K562 (cell line): Measurements from ENCODE around the gene EIF4G1. TPM values are rescaled to one million over a fixed set of nuclear protein-coding genes. Genes with fewer than 3 reads are reported as not detected.

ENCODE experiments used
- ATAC-seq: fragments of 200-7000 bp; cut with Tn5 transposase; 3 replicates; pipeline ENCODE4 v1.9.1; 2020; ENCODE audit warnings: moderate library complexity
- BruUV-seq: library from RNA; stranded (reverse); fragments of 400-500 nt; replicated peaks from 2 replicates; lab custom pipeline; 2021; lab: Mats Ljungman, UMichigan
- CTCF ChIA-PET: fragments of 300-600 bp; formaldehyde crosslinking; extraction: SDS; loops from one replicate; lab custom pipeline; 2021; ENCODE audit warnings: low intra/inter-chr PET ratio; lab: Yijun Ruan, JAX
- POLR2A ChIA-PET: fragments of 300-600, 350-650 bp; sonication (Branson Sonifier 250); formaldehyde crosslinking; extraction: SDS; loops from one replicate; lab custom pipeline; 2021; ENCODE audit warnings: antibody characterized with exemption, inconsistent platforms; lab: Yijun Ruan, JAX
- DNase-seq, 4 experiments: peaks; one replicate each; pipeline versions ENCODE4 v3.0.0 to v3.0.0-alpha.2; 2011 to 2018; ENCODE audit warnings: low spot score in 3 of 4, mixed read lengths in 3 of 4; ENCODE audit errors: extremely low read depth in 1 of 4
- FAIRE-seq: peaks from 2 replicates; lab custom pipeline; 2011; peaks lifted over from hg19 to GRCh38; lab: Jason Lieb, UNC
- H2AFZ ChIP-seq: 2 replicates; pipeline ENCODE4 v1.6.0; 2011; ENCODE audit warnings: low read depth, low read length, control low read depth, inconsistent platforms
- H3K27ac ChIP-seq: fragments of 200-600 bp; 3 replicates; pipeline ENCODE4 v1.8.0; 2011; ENCODE audit warnings: low read depth, mild to moderate bottlenecking, control low read depth, inconsistent platforms, low read length, moderate library complexity, mixed read lengths; ENCODE audit errors: extremely low read depth
- H3K27me3 ChIP-seq, 2 experiments: fragments of 300-600 bp in 1 of 2; 2 replicates in 1 of 2; 3 replicates in 1 of 2; pipeline versions ENCODE4 v1.6.0 to v1.8.0; 2011; ENCODE audit warnings: inconsistent platforms in 2 of 2, low read length in 2 of 2, mild to moderate bottlenecking in 1 of 2, mixed read lengths in 1 of 2, moderate library complexity in 1 of 2; ENCODE audit not compliant: control insufficient read depth in 2 of 2, insufficient read depth in 2 of 2
- H3K36me3 ChIP-seq: fragments of 300-600 bp; 3 replicates; pipeline ENCODE4 v1.8.0; 2011; ENCODE audit warnings: mild to moderate bottlenecking, low read length, inconsistent platforms; ENCODE audit not compliant: control insufficient read depth, insufficient read depth
- H3K4me1 ChIP-seq, 2 experiments: fragments of 200-600 bp in 1 of 2; replicated peaks in 1 of 2; 2 replicates in 1 of 2; 3 replicates in 1 of 2; pipeline versions ENCODE4 v1.5.1 to v1.8.0; 2011; ENCODE audit warnings: inconsistent platforms in 2 of 2, low read length in 2 of 2, mild to moderate bottlenecking in 1 of 2, mixed read lengths in 1 of 2, moderate library complexity in 1 of 2; ENCODE audit not compliant: control insufficient read depth in 2 of 2, insufficient read depth in 2 of 2
- H3K4me2 ChIP-seq: 2 replicates; pipeline ENCODE4 v1.6.1; 2011; ENCODE audit warnings: low read length, control low read depth, inconsistent platforms, mixed read lengths; ENCODE audit not compliant: insufficient read depth
- H3K4me3 ChIP-seq: fragments of 200-600 bp; sonication (generic), shearing (Covaris generic); 2 replicates; pipeline ENCODE4 v1.5.1; 2016; ENCODE audit warnings: control low read depth, inconsistent platforms
- H3K79me2 ChIP-seq: fragments of 200-600 bp; 3 replicates; pipeline ENCODE4 v1.8.0; 2011; ENCODE audit warnings: low read length, inconsistent platforms; ENCODE audit not compliant: control insufficient read depth, insufficient read depth
- H3K9ac ChIP-seq, 2 experiments: 2 replicates each; pipeline versions ENCODE4 v1.6.0 to v1.6.1; 2011; ENCODE audit warnings: low read depth in 2 of 2, low read length in 2 of 2, control low read depth in 1 of 2, inconsistent platforms in 1 of 2, mild to moderate bottlenecking in 1 of 2, mixed read lengths in 1 of 2; ENCODE audit not compliant: insufficient read depth in 1 of 2
- H3K9me1 ChIP-seq: one replicate; pipeline ENCODE4 v1.6.0; 2011; ENCODE audit warnings: inconsistent platforms, mild to moderate bottlenecking, low read length, moderate library complexity; ENCODE audit not compliant: control insufficient read depth, insufficient read depth
- H3K9me3 ChIP-seq: replicated peaks from 2 replicates; pipeline ENCODE4 v1.5.1; 2011; ENCODE audit warnings: low read depth, low read length, inconsistent platforms; ENCODE audit not compliant: control insufficient read depth, insufficient read depth
- H4K20me1 ChIP-seq: replicated peaks from 2 replicates; pipeline ENCODE4 v1.6.1; 2011; ENCODE audit warnings: low read length, inconsistent platforms, mixed read lengths; ENCODE audit not compliant: control insufficient read depth, insufficient read depth
- BCL6 ChIP-seq: fragments of 250-450 bp; sonication (Bioruptor Pico); IDR thresholded peaks from 2 replicates; pipeline ENCODE4 v1.4.0; 2020
- BRD9 ChIP-seq: fragments of 450-650 bp; IDR thresholded peaks from 2 replicates; pipeline ENCODE4 v1.6.1; 2018; ENCODE audit warnings: low read depth; ENCODE audit not compliant: partially characterized antibody
- PHTF2 ChIP-seq: fragments of 250-450 bp; sonication (Bioruptor Pico); IDR thresholded peaks from 2 replicates; pipeline ENCODE4 v1.5.0; 2021; ENCODE audit warnings: mild to moderate bottlenecking
- RBM17 ChIP-seq: fragments of 200-400 bp; formaldehyde crosslinking; IDR thresholded peaks from 2 replicates; pipeline ENCODE4 v1.6.1; 2017; ENCODE audit warnings: low read depth, mild to moderate bottlenecking, low read length, borderline replicate concordance
- ZNF41 ChIP-seq: fragments of 250-450 bp; sonication (Bioruptor Pico); conservative IDR thresholded peaks from 2 replicates; pipeline ENCODE4 v1.4.0; 2020; ENCODE audit warnings: mild to moderate bottlenecking
- WGBS: fragments of 100-300 bp; shearing (Covaris generic); methylation state at CpG from one replicate; pipeline ENCODE4 v1.1.6; 2016; ENCODE audit warnings: low coverage, mixed read lengths; ENCODE audit not compliant: insufficient coverage; ENCODE audit errors: missing lambda C conversion rate; 5-methylcytosine and 5-hydroxymethylcytosine counted together
- in situ Hi-C: fragments of 300-500 bp; cut with MboI; formaldehyde crosslinking; loops from 4 replicates; pipeline ENCODE4 v1.15.0; 2018; ENCODE audit warnings: inconsistent platforms, mixed read lengths
- intact Hi-C: fragments of 100-400 bp; cut with micrococcal nuclease; formaldehyde crosslinking; loops from 2 replicates; pipeline ENCODE4 v1.14.2; 2022
- polyA plus RNA-seq, 8 experiments: library from polyadenylated mRNA; depleted of rRNA in 4 of 8; stranded (reverse) in 5 of 8; unstranded in 3 of 8; fragments of >200 nt; fragmentation: Nextera tagmentation in 2 of 8; fragmentation: Illumina TruSeq in 1 of 8; extraction: Ambion mirVana in 2 of 8; extraction: Trizol in 1 of 8; gene quantifications; 2 replicates each; pipeline versions ENCODE4 v1.2.1 to v1.2.3, GENCODE V29; 2011 to 2014; ENCODE audit warnings: inconsistent platforms in 1 of 8, missing spikeins in 1 of 8
- total RNA-seq, 7 experiments: library from RNA; depleted of rRNA in 6 of 7; stranded (reverse); fragments of >200 nt in 6 of 7; fragmentation: Illumina TruSeq in 2 of 7; extraction: Trizol in 2 of 7; gene quantifications; 2 replicates each; pipeline versions ENCODE4 v1.2.1 to v1.2.3, GENCODE V29; 2011 to 2021; ENCODE audit warnings: low replicate concordance in 1 of 7
- TF ChIP-seq, protein P1 (sequence below): sonication (generic); formaldehyde crosslinking; IDR thresholded peaks from 2 replicates; pipeline ENCODE4 v1.9.0; 2022; ENCODE audit warnings: mild to moderate bottlenecking, missing genetic modification reagents

Gene EIF4G1
- total and polyA plus RNA-seq, 9 of the 15 experiments (the other 6 are each of a cell fraction or from before 2014, with no cell fraction given): 4.6 to 505 (median 155) TPM

DNA sequence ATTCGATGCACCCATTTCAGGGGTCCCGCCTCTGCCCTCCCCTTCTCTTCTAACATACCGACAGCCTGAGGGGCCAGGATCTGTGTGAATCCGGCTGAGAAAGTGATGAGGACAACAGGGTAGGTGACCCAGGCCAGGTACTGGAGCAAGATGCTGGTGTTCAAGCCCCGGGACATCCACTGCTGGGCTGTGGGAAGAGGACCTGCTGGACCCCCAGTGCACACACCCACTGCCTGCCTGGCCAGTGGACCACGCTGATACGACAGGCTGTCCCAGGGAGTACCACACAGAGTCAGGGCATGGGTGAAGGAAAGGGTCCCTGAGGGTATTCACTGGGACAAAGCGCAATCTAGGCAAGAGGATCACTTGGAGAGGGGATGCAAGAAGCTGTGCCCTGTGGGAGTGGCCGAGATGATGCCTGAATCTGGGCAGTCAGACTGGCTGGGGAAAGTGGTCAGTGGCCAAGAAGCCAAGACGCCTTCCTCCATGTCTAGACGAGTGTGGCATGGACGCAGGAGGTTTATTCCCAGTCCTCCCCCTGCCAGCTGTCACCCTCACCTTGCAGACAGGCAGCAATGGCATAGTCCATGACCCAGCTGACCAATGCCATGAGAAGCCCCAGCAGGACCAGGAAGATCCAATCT, 43.8 kb downstream of the EIF4G1 start:
- Histone ChIP-seq H3K36me3 (peaks cover 54% of the 10 kb centered on the region; the same call in 2 of the 3 replicates), H3K9me3 (no peaks in the 10 kb centered on the region), H3K79me2 (peaks cover 36% of the 10 kb centered on the region), H4K20me1 (no peaks in the 10 kb centered on the region), H3K27me3 (no peaks in the 10 kb centered on the region), H3K9me1 (peaks cover 5% of the 10 kb centered on the region), H3K4me1 (peaks cover 21 to 77% of the 10 kb centered on the region in 2 experiments), H3K4me2 (no peak overlapping the region), H2AFZ (no peak overlapping the region), H3K9ac (peak overlapping the region in 1 of 2 experiments; percentile 89; a peak in 2 of 4 replicates), H3K27ac (no peak overlapping the region), H3K4me3 (no peak overlapping the region)
- CTCF ChIA-PET: no interaction called here
- ATAC-seq: no peak
- BruUV-seq: no TSS peak
- no peak for DNase-seq
- intact Hi-C loops: no loop called here
- 91% methylated on average over 11 of the region's 12 CpGs for WGBS
- no peak for FAIRE-seq
- in situ Hi-C loops: no loop called here
- POLR2A ChIA-PET: interaction anchor here (1.7 kb wide), 1 partner anchor 10 kb away, joined by 9 read pairs; no protein-coding TSS in a partner anchor
- TF ChIP-seq, protein P1, sequence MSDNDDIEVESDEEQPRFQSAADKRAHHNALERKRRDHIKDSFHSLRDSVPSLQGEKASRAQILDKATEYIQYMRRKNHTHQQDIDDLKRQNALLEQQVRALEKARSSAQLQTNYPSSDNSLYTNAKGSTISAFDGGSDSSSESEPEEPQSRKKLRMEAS: no peak
- TF ChIP-seq RBM17 (no peak), PHTF2 (CRISPR knock-in tag) (no peak), BCL6 (CRISPR knock-in tag) (no peak), BRD9 (no peak), ZNF41 (CRISPR knock-in tag) (no peak)
